Colonic mucosa (tissue), 4 donors: Measurements from ENCODE around the gene CXCL6. TPM values are rescaled to one million over a fixed set of nuclear protein-coding genes. Genes with fewer than 3 reads are reported as not detected.

ENCODE experiments used
- DNase-seq: peaks from one replicate; pipeline ENCODE4 v3.0.0-alpha.2; 2020
- H3K27ac ChIP-seq: fragments of 200-600 bp; one replicate; pipeline ENCODE4 v1.8.0; 2021
- H3K27me3 ChIP-seq: fragments of 200-600 bp; one replicate; pipeline ENCODE4 v1.8.0; 2021
- H3K36me3 ChIP-seq: fragments of 200-600 bp; one replicate; pipeline ENCODE4 v1.8.0; 2021
- H3K4me1 ChIP-seq: fragments of 200-600 bp; one replicate; pipeline ENCODE4 v1.8.0; 2021; ENCODE audit warnings: mild to moderate bottlenecking
- H3K4me3 ChIP-seq: fragments of 200-600 bp; one replicate; pipeline ENCODE4 v1.8.0; 2021
- H3K9ac ChIP-seq, 2 donors: one replicate each; pipeline ENCODE4 v1.7.0; 2013; ENCODE audit warnings: control low read depth in 2 of 2, low read depth in 2 of 2, low read length in 2 of 2
- H3K9me3 ChIP-seq: fragments of 200-600 bp; one replicate; pipeline ENCODE4 v1.8.0; 2021
- CTCF ChIP-seq: fragments of 200-600 bp; IDR thresholded peaks from one replicate; pipeline ENCODE4 v1.8.0; 2022; ENCODE audit warnings: antibody characterized with exemption, mild to moderate bottlenecking
- intact Hi-C: fragments of 100-400 bp; cut with DNase I; formaldehyde crosslinking; loops from one replicate; pipeline ENCODE4 v1.14.1; 2022
- total RNA-seq, 2 donors: library from RNA; stranded (reverse); fragmentation: NEBNext Ultra II Directional in 1 of 2; extraction: Animal tissue kit (Norgen Biotek cat#: 25700) in 1 of 2; gene quantifications; one replicate each; pipeline ENCODE4 v1.2.1, GENCODE V29; 2021
- donor health status: healthy.
- donor health status: DM: no; HTN: no; CAD: no.
- donor health status: DM: no; HTN: no; CAD: no.

CXCL6 gene
- total RNA-seq, 2 donors from 2014 or later = 0.32 to 0.42 TPM

- intact Hi-C loops = no loop called here
- H3K9ac ChIP-seq = no peak overlapping the region
- no peak for TF ChIP-seq CTCF
- no peak overlapping the region for H3K4me3 ChIP-seq
- H3K27ac ChIP-seq = no peak overlapping the region
- H3K4me1 ChIP-seq = no peaks in the 10 kb centered on the region
- H3K36me3 ChIP-seq = no peaks in the 10 kb centered on the region
- no peak for DNase-seq
- H3K9me3 ChIP-seq = no peaks in the 10 kb centered on the region
- no peaks in the 10 kb centered on the region for H3K27me3 ChIP-seq
Measured at GRCh38 chr4:73828956-73829355, 7.5 kb upstream of the CXCL6 start.

- no peaks in the 10 kb centered on the region for H3K27me3 ChIP-seq
Measured at GRCh38 chr4:73831569-73831968, 4.9 kb upstream of the CXCL6 start.

GRCh38 chr4:73832651-73833237 lies 3.7 kb upstream of the CXCL6 start:
- intact Hi-C loops = no loop called here
- no peak for TF ChIP-seq CTCF
- H3K27ac ChIP-seq = no peak overlapping the region

More at GRCh38 chr4:73831569-73831968, 4.9 kb upstream of the CXCL6 start:
- no peaks in the 10 kb centered on the region for H3K9me3 ChIP-seq
- no peak overlapping the region for H3K9ac ChIP-seq
- H3K36me3 ChIP-seq = no peaks in the 10 kb centered on the region
- no peak for TF ChIP-seq CTCF
- H3K4me1 ChIP-seq = no peaks in the 10 kb centered on the region
- no peak for DNase-seq
- no peak overlapping the region for H3K27ac ChIP-seq
- no peak overlapping the region for H3K4me3 ChIP-seq
- intact Hi-C loops = no loop called here

GRCh38 chr4:73839071-73839470 lies 2.6 kb downstream of the CXCL6 start:
- DNase-seq = no peak
- no peak for TF ChIP-seq CTCF
- Histone ChIP-seq H3K36me3 (no peaks in the 10 kb centered on the region), H3K9me3 (no peaks in the 10 kb centered on the region), H3K27ac (no peak overlapping the region), H3K27me3 (no peaks in the 10 kb centered on the region), H3K9ac (no peak overlapping the region), H3K4me3 (no peak overlapping the region), H3K4me1 (no peaks in the 10 kb centered on the region)
- intact Hi-C loops = no loop called here

More at GRCh38 chr4:73832651-73833237, 3.7 kb upstream of the CXCL6 start:
- DNase-seq = no peak
- Histone ChIP-seq H3K9ac (no peak overlapping the region), H3K36me3 (no peaks in the 10 kb centered on the region), H3K4me1 (no peaks in the 10 kb centered on the region), H3K9me3 (no peaks in the 10 kb centered on the region), H3K4me3 (no peak overlapping the region), H3K27me3 (no peaks in the 10 kb centered on the region)

GRCh38 chr4:73839715-73840114 lies 3.2 kb downstream of the CXCL6 start:
- no peak overlapping the region for H3K4me3 ChIP-seq
- H3K27ac ChIP-seq = no peak overlapping the region
- H3K27me3 ChIP-seq = no peaks in the 10 kb centered on the region
- intact Hi-C loops = no loop called here
- DNase-seq = no peak
- no peaks in the 10 kb centered on the region for H3K9me3 ChIP-seq
- H3K36me3 ChIP-seq = no peaks in the 10 kb centered on the region
- H3K9ac ChIP-seq = no peak overlapping the region
- H3K4me1 ChIP-seq = no peaks in the 10 kb centered on the region
- no peak for TF ChIP-seq CTCF
